Stimulated activated CD4-positive, alpha-beta T cell treated with anti-CD3 and anti-CD28 coated beads, Interleukin-12 subunit alpha, Interleukin-12 subunit beta, amount 100 ng/mL, for 24 hours (primary cell): ENCODE measurements around the gene SMAD9.
A peak's percentile ranks its signal among the peaks of the same experiment; 100 is the strongest.

Experiments
- DNase-seq, 2 experiments: peaks; one replicate each; pipeline ENCODE4 v3.0.0-alpha.2; 2020; ENCODE audit warnings: low read depth in 2 of 2

SMAD9 gene

DNA sequence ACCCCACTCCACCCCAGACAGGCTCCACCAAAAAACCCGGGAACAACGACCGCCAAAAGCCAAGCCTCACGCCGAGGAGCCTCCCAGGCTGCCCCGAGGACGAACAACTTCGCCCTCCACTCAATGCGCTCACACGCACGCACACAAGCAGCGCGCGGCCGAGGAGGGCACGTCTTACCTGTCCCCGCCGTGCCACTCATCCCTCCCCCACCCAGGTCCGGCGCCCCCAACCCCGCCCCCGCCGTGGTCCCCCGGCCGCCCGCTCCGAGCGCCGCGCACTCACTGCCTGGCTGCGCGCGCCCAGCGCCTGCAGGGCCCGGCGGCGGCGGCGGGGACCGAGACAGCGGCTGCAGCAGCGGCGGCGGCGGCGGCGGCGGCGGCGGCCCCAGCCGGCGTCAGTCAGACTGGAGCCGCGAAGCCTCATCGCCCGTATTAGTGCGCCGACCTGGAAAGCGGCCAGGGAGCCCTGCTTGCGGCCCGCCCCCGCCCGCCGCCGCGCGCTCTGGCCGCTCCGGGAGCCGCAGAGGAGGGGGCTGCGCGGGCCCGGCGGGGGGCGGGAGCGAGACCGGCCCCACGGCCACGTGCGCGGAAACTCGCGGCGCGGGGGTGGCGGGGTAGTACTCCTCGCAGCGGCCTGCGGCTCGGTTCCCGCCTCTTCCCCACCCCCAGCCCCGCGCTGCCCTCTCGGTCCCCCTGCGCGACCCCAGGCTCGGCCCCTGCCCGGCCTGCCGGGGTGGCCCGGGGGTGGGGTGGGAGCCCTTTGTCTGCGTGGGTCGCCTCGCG is at the start of gene SMAD9:
Gene SMAD9 (minus strand): TSS at position 406 of the 783 bp plus-strand sequence. CDS start 40,549 bp downstream, outside the sequence.
- peak in 1 of 2 experiments; percentile 10 for DNase-seq

DNA sequence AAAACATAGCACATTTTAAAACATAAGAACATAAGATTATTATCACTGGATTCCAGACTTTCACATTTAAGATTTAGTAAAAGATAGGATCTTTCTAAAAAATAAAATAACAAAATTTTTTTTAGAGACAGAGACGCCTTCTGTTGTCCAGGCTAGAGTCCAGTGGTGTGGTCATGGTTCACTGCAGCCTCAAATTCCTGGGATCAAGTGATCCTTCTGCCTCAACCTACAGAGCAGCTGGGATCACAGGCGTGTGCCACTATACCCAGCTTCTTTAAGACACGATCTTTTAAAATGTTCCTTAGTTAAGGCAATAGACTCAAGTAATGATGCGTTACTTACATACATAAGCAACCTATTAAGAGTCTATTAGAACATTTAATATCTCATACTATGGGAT is 46.4 kb upstream of the SMAD9 start:
- no peak for DNase-seq

DNA sequence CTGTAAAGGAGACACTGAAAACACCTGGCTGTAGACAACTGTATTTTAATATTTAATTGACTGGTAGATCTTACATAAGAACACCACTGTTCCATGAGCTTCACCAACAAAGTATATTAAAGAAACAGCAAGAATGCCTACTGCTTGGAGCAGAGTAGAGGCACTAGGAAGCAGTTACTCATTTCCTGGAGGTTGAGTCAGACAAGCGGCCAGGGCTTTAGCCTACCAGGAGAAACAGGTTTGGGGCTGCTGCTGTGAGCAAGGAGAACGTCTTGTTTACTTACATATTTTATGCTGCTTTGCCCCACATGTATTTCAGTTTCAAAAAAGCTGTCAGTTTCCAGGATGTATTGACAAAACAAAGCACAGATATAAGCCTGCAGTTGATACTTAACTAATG is 45.7 kb upstream of the SMAD9 start:
- no peak for DNase-seq

DNA sequence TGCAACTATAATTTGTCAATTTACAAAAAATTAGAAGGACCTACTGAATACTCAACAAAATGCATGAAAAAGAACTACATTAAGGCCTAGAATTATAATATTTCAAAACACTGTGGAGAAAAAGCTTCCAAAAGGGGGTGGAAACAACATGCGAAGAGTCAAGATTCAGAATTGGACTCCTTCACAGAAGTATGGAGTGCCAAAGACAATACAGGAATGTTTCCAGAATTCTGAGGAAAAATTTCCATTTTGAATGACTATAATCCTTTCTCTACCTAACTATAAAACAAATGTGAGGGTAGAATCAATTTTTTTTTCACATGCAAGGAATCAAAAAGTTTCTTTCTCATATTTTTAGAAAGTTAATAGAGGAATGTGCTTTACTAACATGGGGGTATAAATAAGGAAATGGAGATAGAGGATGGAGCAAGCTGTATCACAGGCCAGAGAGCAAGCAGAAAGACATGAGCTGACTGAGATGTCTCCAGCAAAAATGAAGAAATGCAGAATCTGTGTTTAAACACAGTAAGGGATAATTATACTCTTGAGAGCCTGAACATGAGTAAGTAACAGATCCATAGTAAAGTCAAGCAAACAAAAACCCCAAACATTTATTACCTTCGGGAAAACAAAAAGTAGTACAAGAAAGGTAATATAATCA is 39.5 kb upstream of the SMAD9 start:
- DNase-seq: no peak

DNA sequence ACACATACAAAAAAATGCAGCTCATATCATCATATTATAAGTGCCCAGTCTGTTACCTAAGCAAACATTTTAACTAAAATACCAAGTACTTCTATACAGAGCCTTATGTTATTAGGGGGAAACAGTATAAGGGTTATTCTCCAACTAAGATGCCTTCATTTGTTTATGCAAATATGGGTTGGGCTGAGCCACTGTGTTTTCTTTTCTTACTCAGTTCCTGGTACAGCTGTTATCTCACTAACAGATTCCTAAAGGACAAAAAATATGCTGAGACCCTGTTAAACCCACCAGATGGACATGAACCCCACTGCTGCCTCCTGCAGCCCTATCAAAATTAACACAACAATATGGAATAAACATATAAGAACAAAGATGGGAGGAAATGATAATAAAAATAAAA is 34.5 kb upstream of the SMAD9 start:
- no peak for DNase-seq

DNA sequence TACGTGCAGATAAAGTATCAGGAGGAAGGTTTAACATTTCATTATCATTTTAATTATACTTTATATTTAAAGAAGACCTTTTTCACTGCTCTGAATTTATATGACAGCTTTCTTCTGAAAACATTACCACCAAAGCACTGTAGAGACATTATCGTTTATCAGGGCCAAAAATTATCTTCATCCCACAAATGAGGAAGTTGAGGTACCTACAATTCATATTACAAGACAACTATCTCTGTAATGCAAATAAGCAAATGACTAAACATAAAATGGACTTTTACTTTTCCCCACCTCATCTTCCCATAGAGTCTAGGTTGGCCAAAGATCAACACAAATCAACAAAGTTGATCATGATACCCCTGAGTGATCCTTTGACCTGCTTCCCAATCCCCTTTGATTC is 30.9 kb upstream of the SMAD9 start:
- DNase-seq: no peak

DNA sequence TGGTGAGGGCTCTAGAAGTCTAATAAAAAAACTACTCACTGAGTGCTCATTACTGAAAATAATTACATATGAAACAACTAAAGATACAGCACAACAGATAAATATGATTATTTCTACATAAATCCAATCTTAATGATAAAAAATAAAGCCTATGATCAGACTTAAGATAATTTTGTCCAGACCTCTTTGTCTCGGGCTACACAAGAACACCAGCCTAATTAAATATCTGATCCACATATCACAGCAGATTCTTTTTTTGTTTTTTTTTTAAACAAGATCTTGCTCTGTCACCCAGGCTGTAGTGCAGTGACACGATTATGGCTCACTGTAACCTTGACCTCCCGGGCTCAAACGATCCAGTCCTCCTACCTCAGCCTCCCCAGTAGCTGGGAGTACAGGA is 30.3 kb upstream of the SMAD9 start:
- no peak for DNase-seq

DNA sequence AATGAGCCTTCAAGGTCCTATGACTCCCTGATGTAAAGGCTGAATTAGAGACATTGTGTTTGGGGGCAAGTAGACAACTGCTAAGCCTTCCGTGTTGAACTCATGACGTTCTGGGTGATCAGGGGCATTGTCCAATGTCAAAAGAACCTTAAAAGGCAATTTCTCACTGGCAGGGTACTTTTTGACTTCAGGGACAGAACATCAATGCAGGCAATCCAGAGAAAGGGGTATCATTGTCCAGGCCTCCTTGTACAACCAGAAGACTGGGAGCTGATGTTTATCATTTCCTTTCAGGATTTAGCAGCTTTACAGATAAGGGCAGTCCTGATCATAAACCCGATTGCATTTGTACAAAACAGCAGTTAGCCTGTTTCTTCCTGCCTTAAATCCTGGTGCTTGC is 25.0 kb upstream of the SMAD9 start:
- DNase-seq: no peak

DNA sequence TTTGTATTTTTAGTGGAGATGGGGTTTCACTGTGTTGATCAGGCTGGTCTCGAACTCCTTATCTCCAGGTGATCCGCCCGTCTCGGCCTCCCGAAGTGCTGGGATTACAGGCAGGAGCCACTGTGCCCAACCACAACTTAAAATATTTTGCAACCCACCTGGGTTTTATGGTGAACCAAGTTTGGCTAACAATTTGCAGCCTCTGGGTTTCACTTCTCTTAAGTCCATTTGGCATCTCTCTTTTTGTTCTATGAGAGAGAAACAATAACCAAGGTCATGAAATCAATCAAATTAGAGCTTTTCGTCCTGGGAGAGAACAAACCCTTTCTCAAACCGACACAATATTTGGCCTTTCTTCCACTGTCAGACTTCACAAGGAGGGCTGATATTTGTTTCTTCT is 5.6 kb upstream of the SMAD9 start:
- no peak for DNase-seq

DNA sequence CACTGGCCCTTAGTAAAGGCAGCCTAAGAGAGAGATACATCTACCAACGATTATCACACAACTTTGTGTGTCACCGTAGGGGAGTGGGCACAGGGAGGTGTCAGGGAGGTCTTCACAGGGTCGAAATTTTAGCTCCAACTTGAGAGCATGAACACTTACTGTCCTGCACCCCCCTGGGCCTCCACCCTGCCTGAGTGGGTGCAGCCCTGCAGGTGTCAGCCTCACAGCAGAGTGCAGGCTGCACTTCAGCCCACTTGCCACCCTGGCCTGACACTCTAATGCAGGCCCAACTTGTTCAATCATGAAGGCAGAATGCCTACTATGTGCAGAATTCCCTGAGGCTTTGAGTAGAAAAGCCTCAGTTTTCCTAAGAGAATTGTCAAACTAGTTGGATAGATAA is 4.0 kb upstream of the SMAD9 start:
- no peak for DNase-seq

DNA sequence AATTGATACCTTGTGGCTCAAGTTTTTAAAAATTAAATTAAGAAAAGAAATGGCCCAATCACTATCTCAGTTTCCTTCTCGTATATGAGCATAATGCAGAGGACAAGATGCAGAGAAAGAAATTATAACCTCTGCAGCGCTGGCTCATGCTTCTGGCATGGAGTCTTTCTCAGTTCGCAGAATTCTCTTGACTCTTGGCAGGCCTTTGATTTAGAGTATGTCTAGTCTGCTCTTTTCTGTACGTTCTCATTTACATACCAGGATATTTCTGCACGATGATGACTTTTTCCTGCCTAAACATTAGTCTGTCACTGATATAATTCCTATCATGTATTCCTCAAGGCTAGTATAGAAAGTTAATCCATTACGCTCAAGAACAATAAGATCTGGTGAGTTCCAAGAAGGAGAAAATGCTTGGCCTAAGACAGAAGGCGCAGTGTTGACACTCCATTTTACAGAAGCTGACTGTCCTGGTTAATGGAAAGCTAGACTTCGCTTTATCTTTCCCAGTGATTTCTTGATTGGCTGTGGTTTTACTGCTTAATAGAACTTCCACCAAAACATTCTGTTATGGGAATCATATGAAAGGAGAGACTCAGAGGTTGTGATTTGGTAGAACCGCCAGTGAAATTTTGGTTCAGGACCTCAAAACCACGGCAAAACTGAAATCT is 1.7 kb upstream of the SMAD9 start:
- no peak for DNase-seq

DNA sequence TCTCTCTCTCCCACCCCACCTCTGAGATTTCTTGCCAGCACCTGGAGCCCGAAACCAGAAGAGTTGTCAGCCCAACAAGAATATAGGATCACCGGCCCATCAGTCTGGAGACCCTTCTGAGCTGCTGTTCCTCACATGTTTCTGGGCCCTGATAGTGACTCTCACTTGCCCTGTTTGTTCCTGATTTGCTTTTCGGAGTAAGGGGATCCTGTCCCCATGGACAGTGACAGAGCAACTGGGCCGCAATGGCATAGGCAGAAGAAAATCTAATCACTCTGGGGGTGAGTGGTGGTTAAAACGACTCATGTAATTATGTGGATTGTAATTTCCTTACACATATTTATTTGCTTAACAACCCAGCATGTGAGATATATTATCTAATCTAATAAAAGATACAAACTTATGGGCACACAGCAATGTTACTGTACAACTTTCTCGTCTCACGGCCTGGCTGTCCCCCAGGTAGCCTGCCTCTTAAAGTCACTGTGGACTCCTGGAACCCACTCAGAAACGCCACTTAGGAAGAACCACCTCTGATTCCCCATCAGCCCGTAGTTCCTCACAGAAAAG is 663 bp upstream of the SMAD9 start:
- no peak for DNase-seq

DNA sequence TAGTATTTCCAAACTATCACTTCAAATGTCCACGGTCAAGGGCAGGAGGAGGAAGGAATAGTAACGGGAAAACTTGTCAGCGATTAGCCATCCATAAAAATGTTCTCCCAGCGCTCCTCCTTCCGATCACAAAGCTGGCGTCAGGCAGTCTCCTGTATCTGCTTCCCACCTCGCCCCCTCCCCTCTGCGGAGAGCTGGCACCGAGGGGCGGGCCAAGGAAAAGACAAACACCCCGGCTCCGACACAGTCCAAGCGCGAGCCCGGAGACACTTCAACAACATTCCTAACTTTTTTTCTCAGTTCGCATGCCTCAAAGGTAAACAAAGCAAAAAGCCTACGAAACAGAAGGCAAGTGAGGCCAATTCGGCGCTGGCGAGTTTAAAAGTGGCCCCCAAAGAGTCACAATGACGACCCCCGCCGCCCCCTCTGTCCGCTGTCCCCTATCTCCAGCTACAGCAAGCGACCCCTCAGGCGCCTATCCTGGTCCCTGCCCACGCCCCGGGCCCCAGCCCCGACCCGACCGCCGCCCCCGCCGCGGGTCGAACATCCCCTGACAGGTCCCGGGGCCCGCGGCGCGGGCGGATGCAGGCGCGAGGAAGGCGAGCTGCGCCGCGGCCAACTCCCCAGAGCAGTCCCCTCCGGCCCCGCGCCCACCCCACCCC is 736 bp downstream of the SMAD9 start:
- no peak for DNase-seq

DNA sequence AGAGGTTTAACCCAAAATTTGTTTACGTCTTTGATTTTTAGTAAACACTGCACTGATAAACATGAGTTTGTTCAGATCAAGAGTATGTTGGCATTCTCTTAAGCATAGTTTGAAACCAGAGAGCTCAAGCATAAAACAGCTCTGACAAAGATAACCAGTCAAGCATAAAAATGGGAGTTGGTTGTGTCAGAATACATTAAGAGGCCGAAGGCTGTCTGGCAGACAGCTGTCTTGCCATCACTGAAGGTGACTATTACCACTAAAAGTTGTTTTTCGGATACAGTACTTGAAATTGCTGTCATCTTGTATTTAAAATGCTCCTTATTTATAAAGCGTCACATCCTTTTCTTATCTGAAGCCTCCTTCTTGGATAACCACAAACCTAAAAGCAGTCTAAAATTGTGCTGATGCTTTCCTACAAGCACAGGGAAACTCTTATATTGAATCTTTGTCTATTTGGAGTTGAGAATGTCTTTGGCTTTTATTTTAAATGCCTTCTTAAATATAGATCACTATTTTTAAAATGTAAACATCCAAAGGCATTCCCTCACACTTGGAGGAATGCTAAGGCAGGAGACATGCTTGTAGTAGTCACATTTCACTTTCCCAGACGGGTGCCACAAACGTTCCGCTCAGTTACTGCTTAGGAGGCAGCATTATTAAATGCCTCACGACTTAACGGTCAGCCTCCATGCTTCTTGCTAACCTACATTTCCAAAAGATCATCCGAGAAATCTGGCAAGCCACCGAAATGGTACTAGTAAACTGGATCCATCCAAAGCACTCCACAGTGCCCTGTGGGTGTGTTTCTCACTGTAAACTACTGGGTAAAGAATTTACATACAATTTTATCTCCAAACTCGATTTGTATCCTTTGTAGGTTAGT is 1.5 kb downstream of the SMAD9 start:
- DNase-seq: no peak

DNA sequence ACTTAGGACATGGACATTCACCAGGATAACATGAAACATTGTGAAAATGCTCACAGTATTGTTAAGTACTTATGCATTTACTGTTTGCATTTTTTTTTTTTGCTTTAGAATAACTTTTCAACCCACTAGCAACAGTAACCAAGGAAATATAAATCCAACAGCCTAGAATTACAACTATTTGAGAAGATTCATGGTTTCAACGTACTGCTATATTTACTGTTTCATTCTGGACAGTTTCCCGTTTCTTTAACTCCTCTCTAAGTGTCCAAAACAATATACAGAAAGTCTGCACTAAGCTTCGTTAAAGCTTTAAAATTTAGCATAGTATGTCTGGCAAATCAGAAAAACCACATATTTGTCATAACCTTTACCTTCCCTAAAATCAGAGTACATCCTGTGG is 2.7 kb downstream of the SMAD9 start:
- DNase-seq: no peak

DNA sequence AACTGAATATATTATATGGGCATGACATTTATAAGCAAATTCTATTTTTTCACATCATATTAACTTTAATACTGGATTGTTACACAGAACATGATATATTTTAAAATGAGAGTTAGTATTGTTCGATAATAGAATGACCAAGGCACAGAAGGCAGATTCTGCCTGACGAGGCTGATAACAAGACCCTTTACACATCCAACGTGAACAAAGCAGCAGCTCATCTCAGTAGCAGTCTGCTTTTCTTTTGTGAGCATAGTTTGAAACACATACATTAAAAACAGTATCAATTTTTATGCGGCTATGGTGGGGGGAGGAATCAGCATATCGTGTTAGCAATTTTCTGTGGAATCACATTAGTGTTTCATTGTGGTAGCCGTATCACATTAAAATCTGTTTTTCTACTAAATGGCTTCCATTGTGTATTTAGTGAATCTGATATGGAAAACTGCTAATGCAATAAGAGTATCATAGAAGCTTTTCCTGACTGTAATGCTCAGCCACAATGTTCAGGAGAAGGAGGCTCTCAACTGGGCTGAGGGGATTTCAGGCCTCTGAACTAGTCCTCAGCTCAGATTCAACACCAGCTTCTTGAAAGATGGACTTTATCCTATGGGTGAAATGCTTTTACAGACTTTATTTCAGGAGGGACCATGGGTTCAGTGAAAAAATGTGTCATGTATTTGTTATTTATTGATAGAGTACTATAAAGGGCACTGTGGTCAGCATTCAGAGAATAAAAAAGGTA is 4.0 kb downstream of the SMAD9 start:
- DNase-seq: no peak

DNA sequence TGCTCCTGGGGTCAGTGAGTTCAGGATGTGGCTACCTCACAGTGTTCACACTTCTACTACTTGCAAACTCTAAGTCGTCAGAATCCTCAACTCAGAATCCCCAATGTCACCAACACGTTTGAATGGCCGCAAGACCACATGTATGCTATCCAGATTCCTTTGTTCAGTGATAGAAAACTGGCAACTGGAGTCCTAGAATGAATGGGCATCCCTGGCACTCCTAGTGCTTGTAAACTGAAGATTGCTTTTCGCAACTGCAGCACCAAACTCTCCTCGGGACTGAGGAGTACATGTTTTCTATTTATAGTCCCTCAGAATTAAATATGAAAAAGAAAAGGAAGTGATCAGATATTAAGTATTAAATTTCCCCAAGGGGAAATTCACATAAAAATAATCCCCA is 4.9 kb downstream of the SMAD9 start:
- DNase-seq: no peak

DNA sequence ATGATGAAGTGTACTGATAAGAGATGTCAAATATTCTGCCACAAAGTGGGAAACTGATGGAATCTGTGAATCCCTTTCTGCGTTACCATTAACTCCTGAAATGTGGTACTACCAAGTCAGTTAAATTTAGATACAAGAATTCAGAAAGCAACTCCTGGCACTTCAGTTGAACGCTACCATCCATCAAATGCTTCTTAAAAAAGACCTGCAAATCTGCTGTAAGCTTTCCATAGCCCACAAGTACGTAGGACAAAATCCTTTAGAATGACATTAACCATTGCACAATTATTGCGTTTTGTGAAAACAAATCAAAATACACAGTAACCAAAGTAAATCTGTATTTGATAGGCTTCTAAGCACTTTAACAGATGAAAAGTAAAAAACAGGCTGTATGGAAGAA is 5.4 kb downstream of the SMAD9 start:
- DNase-seq: no peak

DNA sequence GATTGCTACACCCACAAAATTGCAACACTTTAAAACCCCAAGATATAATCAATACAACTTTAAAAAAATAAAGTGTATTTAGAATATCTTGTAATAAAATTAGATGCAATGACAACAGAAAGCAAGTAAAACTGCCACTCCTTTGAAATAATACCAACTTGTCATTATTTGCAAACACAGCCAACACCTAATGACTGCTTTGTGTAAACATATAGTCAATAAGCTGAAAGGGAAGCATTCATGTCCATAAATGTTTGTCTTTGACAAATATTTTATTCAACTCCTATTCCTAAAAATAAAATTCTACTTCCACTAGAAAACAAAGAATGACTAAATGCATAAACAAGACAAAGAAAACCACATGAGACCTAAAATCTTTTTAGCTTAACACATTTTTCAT is 6.6 kb downstream of the SMAD9 start:
- no peak for DNase-seq

DNA sequence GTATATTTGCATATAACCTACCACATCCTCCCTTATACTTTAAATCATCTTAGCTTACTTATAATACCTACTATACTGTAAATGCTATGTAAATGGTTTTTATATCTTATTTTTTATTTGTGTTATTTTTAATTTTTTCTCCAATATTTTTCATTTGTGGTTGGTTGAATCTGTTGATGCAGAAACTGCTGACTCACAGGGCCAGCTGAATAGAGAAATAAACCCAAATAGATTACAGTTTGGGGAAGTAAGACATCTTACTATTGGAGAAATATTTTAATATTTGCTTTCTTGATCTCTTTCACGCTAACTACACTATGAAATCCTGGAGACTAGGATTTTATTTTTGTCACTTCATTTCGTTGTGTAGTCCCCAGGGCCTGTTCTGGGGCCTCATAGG is 7.1 kb downstream of the SMAD9 start:
- no peak for DNase-seq
